CD14-positive monocyte (primary cell): ENCODE results near the gene FOXE1. TPM values are rescaled to one million over a fixed set of nuclear protein-coding genes. Genes with fewer than 3 reads are reported as not detected.
A peak's percentile ranks its signal among the peaks of the same experiment; 100 is the strongest.

Experiments
- DNase-seq, 3 donors: peaks; one replicate each; pipeline ENCODE4 v3.0.0-alpha.2; 2011 to 2022
- H2AFZ ChIP-seq: 2 replicates; pipeline ENCODE4 v1.6.0; 2012; ENCODE audit warnings: mild to moderate bottlenecking, low read depth, low read length, inconsistent platforms; ENCODE audit not compliant: insufficient read depth, poor library complexity, severe bottlenecking
- H3K27ac ChIP-seq, 2 donors: 1 replicate in 1 of 2; 2 replicates in 1 of 2; pipeline ENCODE4 v1.5.1; 2012 to 2013; ENCODE audit warnings: low read length in 2 of 2, control low read depth in 1 of 2, inconsistent platforms in 1 of 2, low read depth in 1 of 2, mild to moderate bottlenecking in 1 of 2
- H3K27me3 ChIP-seq, 2 donors: one replicate each; pipeline versions ENCODE4 v1.6.0 to v1.6.1; 2011 to 2013; ENCODE audit warnings: low read length in 2 of 2; ENCODE audit not compliant: control insufficient read depth in 2 of 2, insufficient read depth in 2 of 2
- H3K36me3 ChIP-seq, 2 donors: replicated peaks in 1 of 2; 1 replicate in 1 of 2; 2 replicates in 1 of 2; pipeline versions ENCODE4 v1.5.1 to v1.6.1; 2012 to 2013; ENCODE audit warnings: low read length in 2 of 2, control low read depth in 1 of 2, inconsistent platforms in 1 of 2, mild to moderate bottlenecking in 1 of 2; ENCODE audit not compliant: insufficient read depth in 2 of 2, control insufficient read depth in 1 of 2
- H3K4me1 ChIP-seq, 2 donors: 1 replicate in 1 of 2; 2 replicates in 1 of 2; pipeline versions ENCODE4 v1.5.1 to v1.6.1; 2012 to 2013; ENCODE audit warnings: low read length in 2 of 2, control low read depth in 1 of 2, inconsistent platforms in 1 of 2, mild to moderate bottlenecking in 1 of 2, moderate library complexity in 1 of 2; ENCODE audit not compliant: insufficient read depth in 2 of 2, control insufficient read depth in 1 of 2
- H3K4me2 ChIP-seq: replicated peaks from 2 replicates; pipeline ENCODE3; 2012; ENCODE audit warnings: low read length, moderate library complexity, mild to moderate bottlenecking; ENCODE audit not compliant: poor library complexity, severe bottlenecking; ENCODE audit errors: extremely low read depth
- H3K4me3 ChIP-seq, 3 experiments: fragments of 200-600 bp in 1 of 3; sonication (generic) in 1 of 3; replicated peaks in 1 of 3; 1 replicate in 2 of 3; 2 replicates in 1 of 3; pipeline ENCODE4 v1.5.1; 2011 to 2013; ENCODE audit warnings: low read length in 3 of 3, mild to moderate bottlenecking in 3 of 3, control low read depth in 2 of 3, low read depth in 2 of 3, inconsistent platforms in 1 of 3, moderate library complexity in 1 of 3
- H3K79me2 ChIP-seq: 2 replicates; pipeline ENCODE4 v1.6.0; 2012; ENCODE audit warnings: mild to moderate bottlenecking, control low read depth, inconsistent platforms, low read length, moderate library complexity; ENCODE audit not compliant: insufficient read depth
- H3K9ac ChIP-seq: 2 replicates; pipeline ENCODE4 v1.6.0; 2017; ENCODE audit warnings: low read length, mild to moderate bottlenecking; ENCODE audit not compliant: insufficient read depth, poor library complexity, severe bottlenecking
- H3K9me3 ChIP-seq, 2 donors: replicated peaks in 1 of 2; 1 replicate in 1 of 2; 2 replicates in 1 of 2; pipeline versions ENCODE4 v1.5.1 to v1.6.1; 2012 to 2013; ENCODE audit warnings: low read length in 2 of 2, control low read depth in 1 of 2; ENCODE audit not compliant: control insufficient read depth in 1 of 2, insufficient read depth in 1 of 2
- H4K20me1 ChIP-seq: 2 replicates; pipeline ENCODE4 v1.6.0; 2012; ENCODE audit warnings: mild to moderate bottlenecking, low read length, control low read depth, moderate library complexity; ENCODE audit not compliant: insufficient read depth
- H3K27ac Mint-ChIP-seq, 7 donors: one replicate each; pipeline ENCODE4 v1.8.0; 2020; ENCODE audit warnings: mild to moderate bottlenecking in 7 of 7, mixed read lengths in 7 of 7, moderate library complexity in 6 of 7, inconsistent platforms in 2 of 7
- H3K27me3 Mint-ChIP-seq, 3 donors: one replicate each; pipeline ENCODE4 v1.8.0; 2021 to 2022; ENCODE audit warnings: low read depth in 3 of 3, mild to moderate bottlenecking in 3 of 3, mixed read lengths in 3 of 3, moderate library complexity in 3 of 3, inconsistent platforms in 1 of 3
- H3K36me3 Mint-ChIP-seq, 2 donors: one replicate each; pipeline ENCODE4 v1.8.0; 2020; ENCODE audit warnings: mixed read lengths in 2 of 2, inconsistent platforms in 1 of 2, mild to moderate bottlenecking in 1 of 2
- H3K4me1 Mint-ChIP-seq: one replicate; pipeline ENCODE4 v1.8.0; 2020; ENCODE audit warnings: mild to moderate bottlenecking, mixed read lengths
- H3K4me3 Mint-ChIP-seq, 2 donors: one replicate each; pipeline ENCODE4 v1.8.0; 2020; ENCODE audit warnings: mild to moderate bottlenecking in 2 of 2, mixed read lengths in 2 of 2, moderate library complexity in 1 of 2
- H3K9me3 Mint-ChIP-seq, 7 donors: one replicate each; pipeline ENCODE4 v1.8.0; 2020 to 2022; ENCODE audit warnings: mixed read lengths in 7 of 7, mild to moderate bottlenecking in 6 of 7, moderate library complexity in 6 of 7, inconsistent platforms in 2 of 7
- WGBS: methylation state at CpG from one replicate; pipeline ENCODE4 v1.1.5; 2013; ENCODE audit warnings: missing lambda C conversion rate; ENCODE audit not compliant: insufficient coverage; 5-methylcytosine and 5-hydroxymethylcytosine counted together
- intact Hi-C, 2 donors: fragments of 100-400 bp; cut with micrococcal nuclease; formaldehyde crosslinking; loops; one replicate each; pipeline versions ENCODE4 v1.15.0 to v1.15.1; 2023
- polyA plus RNA-seq, 3 donors: library from polyadenylated mRNA; depleted of rRNA in 1 of 3; unstranded in 2 of 3; stranded (reverse) in 1 of 3; fragments of 300-500 nt in 2 of 3; fragments of >200 nt in 1 of 3; fragmentation: Illumina TruSeq in 2 of 3; gene quantifications; 1 replicate in 2 of 3; 2 replicates in 1 of 3; pipeline ENCODE4 v1.2.3, GENCODE V29; 2012 to 2021
- TF ChIP-seq, protein P1 (sequence below): fragments of 200-600 bp; IDR thresholded peaks from one replicate; pipeline ENCODE4 v1.8.0; 2022; ENCODE audit warnings: antibody characterized with exemption, mild to moderate bottlenecking

Gene FOXE1
- polyA plus RNA-seq, 3 donors, result 0.01 TPM; not detected in 2

DNA sequence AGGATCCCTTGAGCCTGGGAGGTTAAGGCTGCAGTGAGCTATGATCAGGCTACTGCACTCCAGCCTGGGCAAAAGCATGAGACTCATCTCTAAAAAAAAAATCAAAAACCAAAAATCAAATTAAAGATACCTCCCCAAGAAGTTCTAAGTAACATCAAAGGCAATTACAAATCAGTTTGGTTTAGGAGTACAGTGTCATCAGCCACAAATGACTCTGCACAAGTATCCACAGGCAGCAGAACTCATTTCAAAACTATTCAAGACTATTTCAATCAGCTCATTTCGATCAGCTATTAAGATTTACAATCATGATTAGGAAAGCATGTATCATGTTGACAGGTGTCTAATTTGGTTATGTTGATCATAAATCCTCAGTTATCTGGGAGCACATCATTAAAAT lies 50.2 kb downstream of the FOXE1 start:
- Mint-ChIP-seq H3K4me3 (no peak overlapping the region), H3K27me3 (peaks cover 0 to 4% (median 0%) of the 10 kb centered on the region in 3 donors), H3K4me1 (peaks cover 45% of the 10 kb centered on the region), H3K36me3 (peaks cover 34 to 53% of the 10 kb centered on the region in 2 donors), H3K9me3 (no peaks in the 10 kb centered on the region), H3K27ac (peak overlapping the region in 3 of 7 donors; percentile 54 to 65 (median 55))
- no CpG with 5 or more reads among the region's 1 CpG for WGBS
- Histone ChIP-seq H3K79me2 (peaks cover 65% of the 10 kb centered on the region), H3K4me1 (peaks cover 41 to 50% of the 10 kb centered on the region in 2 donors), H3K36me3 (peaks cover 2 to 31% of the 10 kb centered on the region in 2 donors), H2AFZ (no peak overlapping the region), H3K27me3 (no peaks in the 10 kb centered on the region), H3K4me3 (no peak overlapping the region), H3K9ac (no peak overlapping the region), H4K20me1 (peaks cover 8% of the 10 kb centered on the region), H3K4me2 (no peak overlapping the region), H3K9me3 (no peaks in the 10 kb centered on the region), H3K27ac (peak overlapping the region in 1 of 2 donors; percentile 56)
- TF ChIP-seq, protein P1, sequence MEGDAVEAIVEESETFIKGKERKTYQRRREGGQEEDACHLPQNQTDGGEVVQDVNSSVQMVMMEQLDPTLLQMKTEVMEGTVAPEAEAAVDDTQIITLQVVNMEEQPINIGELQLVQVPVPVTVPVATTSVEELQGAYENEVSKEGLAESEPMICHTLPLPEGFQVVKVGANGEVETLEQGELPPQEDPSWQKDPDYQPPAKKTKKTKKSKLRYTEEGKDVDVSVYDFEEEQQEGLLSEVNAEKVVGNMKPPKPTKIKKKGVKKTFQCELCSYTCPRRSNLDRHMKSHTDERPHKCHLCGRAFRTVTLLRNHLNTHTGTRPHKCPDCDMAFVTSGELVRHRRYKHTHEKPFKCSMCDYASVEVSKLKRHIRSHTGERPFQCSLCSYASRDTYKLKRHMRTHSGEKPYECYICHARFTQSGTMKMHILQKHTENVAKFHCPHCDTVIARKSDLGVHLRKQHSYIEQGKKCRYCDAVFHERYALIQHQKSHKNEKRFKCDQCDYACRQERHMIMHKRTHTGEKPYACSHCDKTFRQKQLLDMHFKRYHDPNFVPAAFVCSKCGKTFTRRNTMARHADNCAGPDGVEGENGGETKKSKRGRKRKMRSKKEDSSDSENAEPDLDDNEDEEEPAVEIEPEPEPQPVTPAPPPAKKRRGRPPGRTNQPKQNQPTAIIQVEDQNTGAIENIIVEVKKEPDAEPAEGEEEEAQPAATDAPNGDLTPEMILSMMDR, result no peak
- intact Hi-C loops, result loop anchor here in 1 of 2 donors (10.0 kb wide), 2 partner anchors 188 to 222 kb away; no protein-coding TSS in a partner anchor
- no peak for DNase-seq

DNA sequence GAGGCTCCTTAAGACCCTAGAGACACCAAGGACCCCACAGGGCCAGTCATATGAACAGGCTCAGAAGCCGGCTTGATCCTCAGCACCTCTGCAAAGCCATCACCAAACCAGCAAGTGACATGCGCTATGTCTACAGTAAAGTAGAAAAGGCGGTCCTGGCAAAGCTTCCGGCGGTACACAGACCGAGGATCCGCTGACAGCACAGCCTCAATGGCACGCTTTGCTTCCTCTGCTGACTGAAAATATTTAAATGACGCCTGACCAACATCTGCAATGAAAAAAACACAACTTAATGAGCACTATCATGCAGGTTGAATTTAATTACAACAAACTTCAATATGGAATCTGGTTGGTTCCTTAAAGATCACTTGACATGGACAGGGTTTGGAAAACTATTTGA lies 51.7 kb downstream of the FOXE1 start:
- Mint-ChIP-seq H3K36me3 (peaks cover 34 to 55% of the 10 kb centered on the region in 2 donors), H3K27ac (peak overlapping the region; percentile 83 to 95 (median 89)), H3K9me3 (no peaks in the 10 kb centered on the region), H3K4me1 (peaks cover 57% of the 10 kb centered on the region), H3K27me3 (peaks cover 0 to 4% (median 0%) of the 10 kb centered on the region in 3 donors), H3K4me3 (no peak overlapping the region)
- no peak overlapping the region for H3K9ac ChIP-seq
- peaks cover 63% of the 10 kb centered on the region for H3K79me2 ChIP-seq
- H3K9me3 ChIP-seq, result no peaks in the 10 kb centered on the region
- H3K27ac ChIP-seq, result peak overlapping the region in 1 of 2 donors; percentile 95
- peaks cover 53 to 64% of the 10 kb centered on the region in 2 donors for H3K4me1 ChIP-seq
- TF ChIP-seq, protein P1, result no peak
- H3K4me3 ChIP-seq, result no peak overlapping the region
- no peak for DNase-seq
- intact Hi-C loops, result loop anchor here in 1 of 2 donors (5.0 to 10.0 kb wide), 3 partner anchors 190 to 348 kb away; no protein-coding TSS in a partner anchor
- 87% methylated on average over 7 of the region's 9 CpGs for WGBS
- H3K4me2 ChIP-seq, result peak overlapping the region; percentile 65
- peaks cover 4 to 33% of the 10 kb centered on the region in 2 donors for H3K36me3 ChIP-seq
- H2AFZ ChIP-seq, result no peak overlapping the region
- H3K27me3 ChIP-seq, result no peaks in the 10 kb centered on the region
- peaks cover 12% of the 10 kb centered on the region for H4K20me1 ChIP-seq
